GM19397 (cell line): ENCODE results near the gene UBAP1.
A peak's percentile ranks its signal among the peaks of the same experiment; 100 is the strongest.
"Not testable (repeated sequence)": the region's sequence is repeated elsewhere in the genome, so short reads cannot be mapped to it uniquely, and the experiment has no call there.

Experiments
- ATAC-seq: cut with Tn5 transposase; IDR thresholded peaks from one replicate; pipeline ENCODE4 v1.9.1; 2021; ENCODE audit warnings: mild to moderate bottlenecking, moderate library complexity; ENCODE audit not compliant: unreplicated experiment

The UBAP1 gene

DNA sequence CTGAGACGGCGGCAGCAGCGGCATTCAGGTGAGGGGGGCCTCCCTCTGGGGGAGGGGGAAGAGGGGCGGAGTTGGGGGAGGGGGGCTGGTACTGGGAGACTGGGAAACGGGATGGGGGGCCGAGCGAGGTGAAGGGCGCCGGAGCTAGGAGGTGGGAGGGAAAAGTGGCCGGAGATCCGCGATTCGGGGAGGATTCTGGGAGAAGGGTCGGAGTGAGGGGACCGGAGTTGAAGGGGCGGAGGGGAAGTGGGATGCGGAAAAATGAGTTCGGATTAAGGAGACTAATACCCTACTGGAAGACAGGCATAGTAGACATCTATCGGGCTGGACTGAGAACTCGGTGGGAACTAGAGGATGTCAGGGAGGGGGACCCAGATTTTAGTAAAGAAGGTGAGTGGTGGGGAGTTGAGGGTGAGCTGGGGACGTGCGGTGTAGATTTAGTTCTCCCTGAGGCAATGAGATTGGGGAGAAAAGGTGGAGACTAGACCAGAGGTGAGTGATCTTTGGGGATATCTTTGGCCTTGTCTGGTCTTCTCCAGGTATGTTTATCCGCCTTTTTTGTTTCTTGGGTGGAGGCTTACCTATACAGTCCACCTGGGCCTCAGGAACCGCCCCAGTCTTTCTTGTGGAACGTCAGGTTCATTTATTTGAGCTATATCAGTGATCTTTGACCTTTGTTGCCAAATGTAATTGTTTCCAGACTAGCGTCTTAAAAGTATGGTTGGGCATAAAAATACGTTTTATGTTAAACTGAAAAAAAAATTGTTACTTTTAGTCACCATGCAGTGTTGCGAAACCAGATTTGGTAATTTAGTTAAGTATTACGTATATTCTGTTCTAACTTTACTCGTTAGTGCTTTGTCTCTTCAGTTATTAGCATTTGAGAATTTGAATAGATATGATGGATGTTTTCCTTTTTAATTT is 632 bp downstream of the UBAP1 start:
- peak; percentile 3 for ATAC-seq

DNA sequence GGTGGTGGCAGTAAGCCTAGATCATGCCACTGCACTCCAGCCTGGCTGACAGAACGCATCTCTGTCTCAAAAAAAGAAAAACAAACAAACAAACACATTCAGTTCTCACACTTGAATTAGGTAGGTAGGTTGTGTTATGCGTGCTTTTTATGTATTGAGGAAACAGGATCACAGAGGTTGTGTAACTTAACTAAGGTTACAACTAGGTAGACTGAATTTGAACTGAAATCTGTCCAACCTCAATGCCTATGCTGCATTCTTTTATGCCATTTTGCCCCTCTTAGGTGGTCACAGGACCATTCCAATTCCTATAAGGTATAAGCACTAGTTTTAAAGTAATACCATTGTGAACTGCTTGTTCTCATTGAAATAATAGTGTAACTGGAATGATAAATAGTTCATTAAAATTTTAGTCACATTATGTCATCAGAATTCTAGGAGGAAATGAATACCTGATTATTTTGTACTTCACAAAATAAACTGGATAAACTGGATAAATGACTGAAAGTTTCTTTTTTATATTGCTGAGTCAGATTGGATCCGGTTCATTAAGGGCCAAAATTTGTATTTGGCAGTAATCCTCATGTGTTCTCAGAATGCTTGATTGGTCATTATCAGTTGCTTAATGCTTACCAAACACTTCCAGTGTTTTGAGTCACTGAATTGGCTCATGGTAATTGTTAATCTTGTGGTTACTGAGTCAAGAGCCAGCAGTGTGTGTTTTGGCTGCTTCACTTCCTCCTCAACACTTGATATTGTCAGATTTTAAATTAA is 7.1 kb downstream of the UBAP1 start:
- ATAC-seq = peak; percentile 66

DNA sequence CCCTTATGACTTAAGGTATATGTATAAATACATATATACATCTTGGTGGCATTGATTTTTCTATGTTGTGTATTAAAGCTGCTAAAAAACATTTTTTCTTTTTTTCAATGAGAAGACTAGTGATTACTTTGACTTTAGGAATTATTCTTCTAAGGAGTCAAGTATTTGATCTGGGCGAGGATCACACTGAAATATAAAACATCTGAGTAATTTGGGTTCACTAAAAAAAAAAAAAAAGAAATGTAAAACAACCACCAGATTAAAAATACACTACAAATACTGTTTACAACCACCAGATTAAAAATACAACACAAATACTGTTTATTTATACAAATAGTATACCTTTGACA is 9.0 kb downstream of the UBAP1 start:
- ATAC-seq = no peak

DNA sequence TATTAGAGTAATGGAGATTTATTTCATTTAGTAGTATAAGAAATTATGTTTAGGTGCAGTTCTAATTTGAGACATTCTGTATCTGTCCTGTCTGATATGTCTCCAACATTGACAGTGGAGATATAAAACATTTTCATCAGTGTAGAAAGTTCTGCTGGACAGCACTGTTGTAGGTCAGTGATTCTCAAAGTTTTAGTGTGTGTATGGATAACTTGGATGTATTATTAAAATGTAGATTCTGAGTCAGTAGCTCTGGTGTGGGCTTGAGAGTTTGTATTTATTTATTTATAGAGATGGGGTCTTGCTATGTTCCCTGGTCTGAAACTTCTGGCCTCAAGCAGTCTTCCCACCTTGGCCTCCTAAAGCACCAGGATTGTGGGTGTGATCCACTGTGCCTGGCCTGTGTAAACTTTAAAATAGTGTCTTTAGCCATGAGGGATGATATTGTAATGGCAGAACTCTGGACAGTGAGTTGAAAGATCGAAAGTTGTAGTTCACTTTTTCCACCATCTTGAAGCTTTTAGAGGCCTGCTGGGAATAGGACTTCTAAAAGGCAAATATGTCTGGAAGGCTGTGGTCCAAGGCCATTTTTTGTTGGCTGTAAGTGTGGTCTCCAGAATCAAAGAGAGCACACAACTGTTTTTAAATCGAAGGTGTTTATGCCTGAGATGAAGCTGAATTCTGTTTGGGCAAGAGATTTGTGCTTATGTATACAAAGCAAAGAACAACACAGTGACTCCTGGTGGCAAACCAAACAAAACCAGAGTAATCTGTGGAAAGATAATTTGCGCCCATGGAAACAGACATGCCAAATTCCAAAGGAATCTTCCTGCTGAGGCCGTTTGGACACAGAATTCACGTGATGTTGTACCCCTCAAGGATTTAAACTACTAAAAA is 12.4 kb downstream of the UBAP1 start:
- ATAC-seq = no peak

DNA sequence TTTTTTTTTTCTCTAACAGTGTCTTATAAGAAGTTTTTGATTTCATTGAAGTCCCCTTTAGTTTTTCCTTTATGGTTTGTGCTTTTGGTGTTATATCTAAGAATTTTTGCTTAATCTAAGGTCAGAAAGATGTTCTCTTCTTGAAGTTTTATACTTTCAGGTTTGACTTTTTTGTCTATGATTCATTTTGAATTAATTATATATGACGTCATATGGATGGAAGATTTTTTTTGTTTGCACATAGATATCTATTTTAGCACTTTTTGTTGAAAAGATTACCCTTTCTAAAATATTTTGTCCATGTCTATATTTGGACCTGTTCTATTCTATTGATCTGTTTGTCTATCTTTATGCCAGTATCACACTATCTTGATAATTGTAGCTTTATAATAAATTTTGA is 16.3 kb downstream of the UBAP1 start:
- no peak for ATAC-seq

DNA sequence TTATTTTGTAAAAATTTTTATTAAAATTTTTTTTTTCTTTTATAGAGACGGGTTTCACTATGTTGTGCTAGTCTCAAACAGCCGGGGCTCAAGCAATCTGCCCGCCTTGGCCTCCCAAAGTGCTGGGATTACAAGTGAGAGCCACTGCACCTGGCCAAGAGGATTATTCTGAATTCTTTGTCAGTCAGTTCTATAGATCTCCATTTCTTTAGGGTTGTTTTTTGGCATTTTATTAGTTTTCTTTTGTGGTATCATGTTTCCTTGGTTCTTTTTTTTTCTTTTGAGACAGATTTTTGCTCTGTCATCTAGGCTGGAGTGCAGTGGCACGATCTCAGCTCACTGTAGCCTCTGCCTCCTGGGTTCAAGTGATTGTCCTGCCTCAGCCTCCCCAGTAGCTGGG is 18.4 kb downstream of the UBAP1 start:
- not testable (repeated sequence) for ATAC-seq

DNA sequence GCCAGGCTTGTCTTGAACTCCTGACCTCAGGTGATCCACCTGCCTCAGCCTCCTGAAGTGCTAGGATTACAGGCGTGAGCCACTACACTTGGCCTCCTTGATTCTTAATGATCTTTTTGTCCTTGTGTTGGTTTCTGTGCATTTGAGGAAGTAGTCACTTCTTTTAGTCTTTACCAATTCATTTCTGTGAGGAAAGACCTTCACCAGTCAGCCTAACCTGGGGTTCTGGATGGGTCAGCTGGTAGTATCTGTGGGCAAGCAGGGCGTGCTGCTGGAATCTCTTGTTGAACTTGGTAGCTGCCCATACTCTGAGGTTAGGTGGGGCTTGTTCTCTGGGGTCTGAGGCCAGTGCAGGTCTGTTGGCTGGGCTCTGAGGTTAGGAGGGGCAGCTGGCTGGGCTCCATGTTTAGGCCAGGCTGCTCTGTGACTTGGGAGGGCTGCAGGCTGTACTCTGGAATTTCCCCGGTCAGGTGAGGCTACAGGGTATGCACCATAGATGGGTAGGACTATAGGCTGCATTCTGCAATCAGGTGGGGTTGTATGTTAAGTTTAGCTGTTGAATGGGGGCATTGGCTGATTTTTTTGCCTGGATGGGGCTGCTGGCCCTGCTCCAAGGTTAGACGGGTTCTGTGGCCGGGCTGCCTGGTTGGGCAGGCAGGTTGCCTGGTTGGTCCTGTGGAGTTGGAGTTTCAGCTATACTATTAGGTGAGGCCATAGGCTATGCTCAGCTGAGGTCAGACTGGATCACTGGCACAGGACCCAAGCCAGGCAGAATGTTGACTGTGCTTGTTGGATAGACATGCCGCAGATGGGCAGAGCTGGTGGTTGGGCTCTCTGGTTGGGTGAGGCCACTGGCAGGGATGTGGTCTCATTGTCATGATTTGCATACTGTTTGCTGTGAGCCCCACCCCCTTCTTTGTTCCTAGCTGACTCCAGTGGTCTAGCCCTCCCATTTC is 19.2 kb downstream of the UBAP1 start:
- no peak for ATAC-seq

DNA sequence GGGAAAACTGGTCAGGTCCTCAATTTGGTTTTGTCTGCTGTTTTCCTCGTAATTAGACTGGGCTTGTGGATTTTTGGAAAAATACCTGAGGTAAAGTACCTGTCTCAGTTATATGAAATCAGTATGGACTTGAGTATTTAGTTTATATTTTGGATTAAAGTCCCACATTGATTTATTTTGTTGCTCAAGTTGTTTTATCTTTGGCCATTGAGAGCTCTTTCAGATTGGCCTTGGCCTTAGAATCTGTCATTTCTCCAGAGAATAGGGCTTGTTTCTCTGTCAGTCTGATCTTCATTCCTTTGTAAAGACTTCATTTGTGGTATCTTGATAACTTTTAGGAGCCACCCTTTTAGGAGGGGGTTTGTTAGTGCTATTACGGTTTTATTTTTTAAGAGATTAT is 21.2 kb downstream of the UBAP1 start:
- no peak for ATAC-seq

DNA sequence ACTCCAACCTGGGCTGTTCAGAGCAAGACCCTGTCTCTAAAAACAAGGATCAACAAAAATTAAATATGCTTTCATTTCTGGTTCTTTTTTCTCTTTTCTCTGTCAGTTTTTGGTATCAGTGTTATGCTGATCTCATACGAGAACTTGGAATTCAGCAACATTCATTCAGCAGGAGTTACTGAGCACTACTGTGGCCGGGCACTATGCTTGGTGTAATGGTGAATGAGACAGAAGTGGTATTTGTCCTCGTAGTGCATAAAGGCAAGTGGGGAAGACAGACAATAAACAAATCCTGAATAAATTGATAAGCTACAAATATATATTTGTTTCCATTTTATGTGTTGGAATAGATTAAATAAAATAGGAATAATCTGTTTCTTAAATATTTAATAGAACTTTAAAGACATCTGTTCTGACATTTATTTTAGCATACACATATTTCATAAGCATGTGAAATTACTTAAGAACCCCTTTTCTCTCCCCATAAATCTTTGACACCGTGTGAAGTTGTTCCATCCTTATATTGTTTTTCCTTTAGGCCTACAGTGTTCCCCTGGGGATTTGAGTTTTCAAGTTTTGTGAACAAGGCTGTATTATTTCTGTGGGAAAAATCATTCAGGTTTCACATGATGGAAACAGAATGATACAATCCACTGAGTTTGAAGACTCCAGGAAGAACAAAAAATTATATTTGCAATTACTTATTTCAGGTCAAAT is 24.6 kb downstream of the UBAP1 start:
- no peak for ATAC-seq

DNA sequence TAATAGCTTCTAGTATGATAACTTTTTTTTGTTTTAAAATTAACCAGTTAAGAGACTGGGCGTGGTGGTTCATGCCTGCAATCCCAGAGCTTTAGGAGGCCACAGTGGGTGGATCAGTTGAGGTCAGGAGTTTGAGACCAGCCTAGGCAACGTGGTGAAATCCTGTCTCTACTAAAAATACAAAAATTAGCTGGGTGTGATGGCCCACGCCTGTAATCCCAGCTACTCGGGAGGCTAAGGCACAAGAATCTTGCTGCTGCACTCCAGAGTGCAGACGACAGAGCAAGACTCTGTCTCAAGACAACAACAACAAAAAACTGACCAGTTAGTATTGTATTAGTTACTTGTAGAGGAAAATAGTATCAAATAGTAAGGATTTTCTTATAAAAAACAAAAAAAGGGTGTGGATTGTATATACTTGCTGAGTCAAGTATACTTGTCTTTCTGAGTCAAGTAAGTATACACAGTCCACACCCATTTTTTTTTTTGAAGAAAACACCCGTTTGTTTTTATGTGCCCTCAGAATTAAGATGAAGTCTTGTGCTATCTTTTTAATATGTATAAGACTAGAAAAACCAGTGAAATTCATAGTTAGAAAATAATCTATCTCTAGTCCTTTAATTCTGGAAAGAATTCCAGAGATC is 25.3 kb downstream of the UBAP1 start:
- ATAC-seq = no peak

DNA sequence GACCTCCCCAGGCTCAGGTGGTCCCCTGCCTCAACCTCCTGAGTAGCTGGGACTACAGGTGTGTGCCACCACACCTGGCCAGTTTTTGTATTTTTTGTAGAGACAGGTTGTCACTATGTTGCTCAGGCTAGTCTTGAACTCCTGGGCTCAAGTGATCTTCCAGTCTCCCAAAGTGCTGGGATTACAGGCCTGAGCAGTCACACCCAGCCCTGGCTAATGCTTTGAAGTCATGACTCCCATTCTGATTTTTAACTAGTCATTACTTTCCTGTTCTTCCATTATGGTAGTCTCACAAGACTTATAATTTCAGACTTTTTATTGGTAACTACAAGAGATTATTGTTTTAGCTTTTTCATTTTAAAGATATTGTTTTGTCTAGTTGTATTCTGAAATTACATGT is 26.3 kb downstream of the UBAP1 start:
- ATAC-seq = no peak

DNA sequence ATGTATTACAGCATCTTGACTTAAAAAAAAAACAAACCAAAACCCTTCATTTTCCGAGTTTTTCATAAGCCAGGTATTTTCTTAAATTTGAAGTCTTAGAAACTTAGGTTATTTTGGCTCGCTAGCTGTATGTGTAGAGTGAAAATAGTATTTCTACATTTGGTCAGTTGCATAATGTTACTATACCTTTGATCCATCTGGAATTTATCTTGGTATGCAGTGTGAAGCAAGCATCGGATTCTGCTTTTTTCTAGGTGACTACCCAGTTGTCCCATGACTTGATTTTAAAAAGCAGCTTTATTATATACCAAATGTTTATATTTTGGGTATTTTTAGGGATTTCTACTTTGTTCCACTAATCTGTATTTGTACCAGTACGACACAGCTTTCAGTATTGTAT is 27.7 kb downstream of the UBAP1 start:
- ATAC-seq = no peak

DNA sequence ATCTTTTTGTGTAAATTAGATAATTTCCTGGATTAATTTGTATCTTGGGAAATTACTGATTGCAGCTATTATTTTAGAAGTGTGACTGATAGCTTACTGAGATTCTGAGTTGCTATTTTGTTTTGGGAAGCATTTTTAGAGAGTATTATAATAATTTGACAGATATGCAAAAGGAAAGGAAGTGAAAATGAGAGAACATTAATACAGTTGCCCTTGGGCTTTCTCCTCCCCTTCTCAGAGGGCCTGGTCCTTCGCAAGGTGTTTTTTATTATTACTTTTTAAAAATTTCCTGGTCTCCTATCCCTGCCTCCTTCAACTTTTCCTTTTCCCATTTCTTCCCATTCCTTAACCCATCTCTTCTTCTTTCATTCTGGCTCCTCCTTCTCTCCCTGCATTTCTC is 32.6 kb downstream of the UBAP1 start:
- no peak for ATAC-seq

DNA sequence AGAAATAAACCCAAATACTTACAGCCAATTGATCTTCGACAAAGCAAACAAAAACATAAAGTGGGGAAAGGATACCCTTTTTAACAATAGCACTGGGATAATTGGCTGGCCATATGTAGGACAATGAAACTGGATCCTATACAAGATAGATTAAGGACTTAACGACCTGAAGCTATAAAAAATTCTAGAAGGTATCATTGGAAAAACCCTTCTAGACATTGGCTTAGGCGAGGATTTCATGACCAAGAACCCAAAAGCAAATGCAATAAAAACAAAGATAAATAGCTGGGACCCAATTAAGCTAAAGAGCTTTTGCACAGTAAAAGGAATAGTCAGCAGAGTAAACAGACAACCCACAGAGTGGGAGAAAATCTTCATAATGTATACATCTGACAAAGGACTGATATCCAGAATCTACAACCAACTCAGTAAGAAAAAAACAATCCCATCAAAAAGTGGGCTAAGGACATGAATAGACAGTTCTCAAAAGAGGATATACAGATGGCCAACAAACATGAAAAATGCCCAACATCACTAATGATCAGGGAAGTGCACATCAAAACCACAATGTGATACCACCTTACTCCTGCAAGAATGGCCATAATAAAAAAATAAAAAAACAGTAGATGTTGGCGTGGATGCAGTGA is 35.6 kb downstream of the UBAP1 start:
- ATAC-seq = not testable (repeated sequence)

DNA sequence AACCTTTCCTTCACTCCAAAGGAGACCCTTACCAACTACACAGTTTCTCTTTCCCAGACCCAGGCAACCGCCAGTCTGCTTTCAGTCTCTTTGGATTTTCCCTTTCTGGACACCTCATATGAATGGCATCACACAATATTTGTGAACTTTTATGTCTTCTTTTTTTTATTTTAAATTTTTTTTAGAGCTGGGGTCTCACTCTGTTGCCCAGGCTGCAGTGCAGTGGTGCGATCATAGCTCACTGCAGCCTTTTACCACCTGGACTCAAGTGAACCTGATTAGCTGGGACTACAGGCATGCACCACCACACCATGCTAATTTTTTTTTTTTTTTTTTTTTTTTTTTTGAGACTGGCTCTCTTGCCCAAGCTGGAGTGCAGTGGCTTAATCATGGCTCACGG is 37.5 kb downstream of the UBAP1 start:
- ATAC-seq = no peak

DNA sequence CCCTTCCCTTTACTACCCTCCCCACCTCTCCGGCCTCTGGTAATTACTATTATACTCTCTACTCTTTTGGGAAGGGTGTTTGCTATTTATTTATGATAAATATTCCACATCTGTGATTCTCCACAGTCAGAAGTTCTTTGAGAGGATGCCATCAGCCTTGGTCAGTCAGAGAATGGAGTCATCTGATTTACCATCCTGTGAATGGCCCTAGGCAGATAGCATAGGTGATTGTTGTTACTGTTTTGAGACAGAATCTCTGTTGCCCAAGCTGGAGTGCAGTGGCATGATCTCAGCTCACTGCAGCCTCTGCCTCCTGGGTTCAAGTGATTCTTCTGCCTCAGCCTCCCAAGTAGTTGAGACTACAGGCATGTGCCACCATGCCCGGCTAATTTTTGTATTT is 38.2 kb downstream of the UBAP1 start:
- ATAC-seq = not testable (repeated sequence)

DNA sequence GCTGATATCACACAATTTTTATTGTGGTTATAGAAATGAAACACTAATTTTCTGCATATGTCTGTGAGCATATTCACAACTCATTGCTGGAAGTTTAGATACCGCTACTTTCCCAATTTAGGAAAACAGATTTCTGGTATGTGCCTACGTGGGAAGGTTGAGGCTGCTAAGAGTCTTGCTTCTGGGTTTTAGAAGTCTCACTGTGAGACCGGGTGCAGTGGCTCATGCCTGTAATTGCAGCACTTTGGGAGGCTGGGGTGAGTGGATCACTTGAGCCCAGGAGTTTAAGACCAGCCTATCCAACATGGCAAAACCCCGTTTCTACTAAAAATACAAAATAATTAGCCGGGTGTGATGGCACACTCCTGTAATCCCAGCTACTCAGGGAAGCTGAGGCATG is 39.6 kb downstream of the UBAP1 start:
- no peak for ATAC-seq

DNA sequence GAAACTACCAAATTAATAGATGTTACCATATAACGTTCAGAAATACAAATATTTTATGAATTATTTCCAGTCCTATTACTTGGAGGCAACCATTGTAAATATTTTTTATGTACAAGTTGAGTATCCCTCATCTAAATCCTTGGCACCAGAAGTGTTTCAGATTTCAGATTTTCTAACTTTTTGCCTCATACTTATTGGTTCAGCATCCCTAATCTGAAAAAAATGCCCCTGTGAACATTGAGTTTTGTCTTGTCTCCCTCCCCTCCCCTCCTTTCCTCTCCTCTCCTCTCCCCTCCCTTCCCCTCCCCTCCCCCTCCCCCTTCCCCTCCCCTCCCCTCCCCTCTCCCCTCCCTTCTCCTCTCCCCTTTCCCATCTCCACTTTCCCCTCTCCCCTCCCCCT is 40.6 kb downstream of the UBAP1 start:
- ATAC-seq = no peak
